Midbrain (tissue), 1 donor: ENCODE results near the gene NOL4L.
"Not testable (repeated sequence)": the region's sequence is repeated elsewhere in the genome, so short reads cannot be mapped to it uniquely, and the experiment has no call there.

Source experiments
- DNase-seq: peaks from one replicate; lab custom pipeline; 2025; lab: John Stamatoyannopoulos, UW

NOL4L gene

DNA sequence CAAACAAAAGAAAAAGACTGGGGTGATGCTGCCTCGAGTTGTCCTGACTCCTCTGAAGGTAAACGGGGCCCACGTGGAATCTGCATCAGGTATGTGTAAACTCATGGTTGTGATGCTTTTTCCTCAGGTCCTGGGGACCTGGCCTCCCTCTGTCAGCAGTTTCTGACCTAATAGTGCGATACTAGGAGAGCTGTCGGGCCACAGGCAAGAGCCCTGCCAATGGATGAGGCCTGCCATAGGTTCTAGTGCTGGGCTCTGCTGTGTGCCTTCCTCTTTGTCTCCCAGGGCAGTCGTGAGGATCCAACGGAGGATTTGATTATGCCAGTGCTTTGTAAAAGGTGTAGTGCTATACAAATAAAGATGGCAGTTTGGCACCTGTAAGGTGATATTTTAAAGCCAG lies 155.8 kb downstream of the NOL4L start:
- no peak for DNase-seq

DNA sequence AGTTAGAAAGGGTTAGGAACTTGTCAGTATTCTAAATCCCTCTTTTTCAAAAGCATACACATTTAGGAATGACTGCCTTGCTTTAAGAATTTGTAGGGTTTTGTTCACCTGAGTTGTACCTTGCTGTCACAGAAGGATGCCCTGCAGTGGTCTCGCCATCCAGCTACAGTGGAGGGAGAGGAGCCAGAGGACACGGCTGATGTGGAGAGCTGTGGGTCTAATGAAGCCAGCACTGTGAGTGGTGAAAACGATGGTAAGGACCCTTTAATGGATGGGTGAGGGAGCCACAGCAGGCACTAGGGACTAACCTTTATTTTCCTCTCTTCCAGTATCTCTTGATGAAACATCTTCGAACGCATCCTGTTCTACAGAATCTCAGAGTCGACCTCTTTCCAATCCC lies 157.1 kb downstream of the NOL4L start:
- DNase-seq, result no peak

DNA sequence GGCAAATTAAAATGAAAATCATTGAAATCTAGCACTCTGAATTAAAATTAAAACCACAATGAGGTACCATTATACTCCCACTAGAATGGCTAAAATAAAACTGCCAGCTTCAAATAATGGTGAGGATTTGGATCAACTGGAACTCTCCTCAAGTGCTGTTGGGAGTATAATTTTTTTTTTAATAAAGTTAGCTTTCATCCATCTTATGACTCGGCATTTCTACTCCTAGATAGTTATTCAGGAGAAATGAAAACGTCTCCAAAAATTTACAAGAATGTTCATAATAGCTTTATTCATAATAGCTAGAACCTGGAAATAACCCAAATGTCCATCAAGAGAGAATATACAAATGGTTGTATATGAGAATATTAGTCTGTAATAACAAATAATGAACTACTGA lies 163.8 kb downstream of the NOL4L start:
- no peak for DNase-seq

DNA sequence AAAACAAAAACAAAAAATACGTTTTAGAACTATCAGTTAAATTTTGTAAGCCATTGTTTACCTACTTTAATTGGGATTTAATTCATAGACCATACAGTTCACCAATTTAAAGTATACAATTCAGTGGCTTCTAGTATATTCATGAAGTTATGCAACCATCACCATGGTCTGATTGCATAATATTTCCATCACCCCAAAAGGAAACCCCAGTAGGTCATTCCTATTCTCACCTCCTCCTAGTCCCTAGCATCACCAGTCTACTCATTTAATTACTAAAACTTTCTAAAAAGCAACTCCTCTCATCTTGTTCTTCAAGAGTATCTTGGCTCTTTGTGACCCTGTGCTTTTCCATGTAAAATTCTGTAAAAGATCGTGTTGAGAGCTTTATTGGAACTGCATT lies 166.8 kb downstream of the NOL4L start:
- no peak for DNase-seq

DNA sequence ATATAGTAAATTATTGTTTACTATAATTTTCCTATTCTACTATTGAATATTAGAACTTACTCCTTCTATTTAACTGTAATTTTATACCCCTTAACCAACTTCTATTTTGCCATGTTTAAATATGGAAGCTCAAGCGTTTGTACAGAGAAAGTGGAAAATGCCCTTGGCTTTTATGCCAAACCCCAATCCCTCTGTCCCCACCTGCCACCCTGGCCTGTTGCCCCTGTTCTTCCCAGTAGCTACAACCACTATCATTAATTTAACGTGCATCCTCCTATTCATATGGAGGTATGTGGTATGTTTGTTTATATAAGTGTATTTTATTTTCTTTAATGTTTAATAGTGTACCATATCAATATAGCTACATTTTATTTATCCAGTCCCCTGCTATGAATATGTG lies 168.9 kb downstream of the NOL4L start:
- DNase-seq, result no peak

DNA sequence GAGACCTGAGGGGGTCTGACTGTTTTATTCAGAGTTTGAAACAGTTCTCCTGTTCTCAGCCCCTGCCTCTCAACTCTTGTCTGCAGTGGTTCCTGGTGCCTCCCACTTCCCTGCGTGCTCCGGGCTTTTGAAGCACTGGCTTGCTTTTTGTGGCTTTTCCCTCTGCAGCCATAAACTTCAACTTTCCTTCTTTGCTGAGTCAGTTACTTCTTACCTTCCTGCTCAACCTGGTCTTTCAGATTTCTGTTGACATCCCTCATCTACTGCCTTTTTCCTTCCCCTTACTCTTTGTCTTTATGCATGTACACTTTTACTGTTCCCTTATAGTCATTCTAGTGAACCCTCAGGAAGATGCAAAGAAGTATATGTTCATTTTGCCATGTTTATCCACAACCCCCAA lies 169.6 kb downstream of the NOL4L start:
- DNase-seq, result no peak

DNA sequence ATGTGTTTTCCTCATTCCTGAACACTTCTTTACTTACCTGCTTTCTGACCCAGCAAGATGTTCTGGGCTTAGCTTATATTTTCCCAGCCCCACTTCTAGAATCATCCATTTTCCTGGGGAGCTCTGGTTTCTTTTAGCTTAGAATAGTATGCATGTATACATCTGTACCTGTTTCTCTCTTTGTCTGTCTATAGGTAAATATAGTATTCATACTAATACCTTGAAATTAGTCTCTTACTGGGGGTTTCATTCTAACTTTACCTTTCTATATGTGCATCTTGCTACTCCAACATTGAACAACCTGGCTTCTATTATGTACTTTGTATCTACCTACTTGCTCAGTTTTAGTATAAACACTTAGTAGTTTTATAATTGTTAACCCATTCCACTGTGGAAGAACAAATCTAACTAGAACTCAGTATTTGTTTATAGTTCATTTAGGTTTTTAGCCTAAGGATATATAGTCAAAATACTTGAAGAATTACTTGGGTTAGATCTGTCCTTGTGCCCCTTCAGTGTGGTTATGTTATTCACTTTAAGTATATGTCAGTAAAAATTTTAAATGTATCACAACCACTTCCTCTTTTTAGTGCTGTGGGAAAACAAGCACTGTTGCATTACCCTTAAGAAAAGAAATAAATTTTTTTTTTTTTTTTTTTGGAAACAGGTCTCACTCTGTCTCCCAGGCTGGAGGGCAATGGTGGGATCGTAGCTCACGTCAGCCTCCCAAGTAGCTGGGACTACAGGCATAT lies 173.0 kb downstream of the NOL4L start:
- no peak for DNase-seq

DNA sequence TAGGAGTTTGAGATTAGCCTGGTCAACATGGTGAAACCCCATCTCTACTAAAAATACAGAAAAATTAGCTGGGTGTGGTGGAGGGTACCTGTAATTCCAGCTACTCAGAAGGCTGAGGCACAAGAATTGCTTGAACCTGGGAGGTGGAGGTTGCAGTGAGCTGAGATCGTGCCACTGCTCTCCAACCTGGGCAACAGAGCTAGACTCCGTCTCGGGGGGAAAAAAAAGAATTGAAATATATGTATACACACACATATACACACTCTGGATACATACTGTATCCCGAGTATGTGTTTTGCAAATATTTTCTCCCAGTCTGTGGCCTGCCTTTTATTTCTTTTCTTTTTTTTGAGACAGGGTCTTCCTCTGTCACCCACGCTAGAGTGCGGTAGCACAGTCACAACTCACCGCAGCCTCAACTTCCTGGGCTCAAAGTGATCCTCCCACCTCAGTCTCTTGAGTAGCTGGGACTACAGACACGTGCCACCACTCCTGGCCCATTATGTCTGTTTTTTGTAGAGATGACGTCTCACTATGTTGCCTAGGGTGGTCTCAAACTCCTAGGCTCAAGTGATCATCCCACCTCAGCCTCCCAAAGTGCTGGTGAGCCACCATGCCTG lies 177.9 kb downstream of the NOL4L start:
- not testable (repeated sequence) for DNase-seq

DNA sequence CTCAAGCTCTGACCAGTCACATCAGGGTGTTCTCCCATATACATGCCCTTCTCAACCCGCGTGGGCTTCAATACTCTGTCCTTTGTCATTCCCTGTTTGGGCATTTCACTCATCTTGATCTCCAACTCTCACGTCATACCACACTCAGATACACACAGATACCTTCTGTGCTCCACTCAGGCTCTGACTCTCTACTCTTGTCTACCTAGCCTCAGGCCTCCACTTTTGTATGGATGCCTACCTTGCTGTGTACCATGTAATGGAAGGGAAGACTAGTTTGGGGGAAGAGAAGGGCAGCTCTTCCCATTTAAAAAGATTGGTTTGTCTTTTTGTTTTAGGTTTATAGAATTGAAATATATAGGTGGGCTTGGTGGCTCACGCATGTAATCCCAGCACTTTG lies 178.4 kb downstream of the NOL4L start:
- DNase-seq, result no peak

DNA sequence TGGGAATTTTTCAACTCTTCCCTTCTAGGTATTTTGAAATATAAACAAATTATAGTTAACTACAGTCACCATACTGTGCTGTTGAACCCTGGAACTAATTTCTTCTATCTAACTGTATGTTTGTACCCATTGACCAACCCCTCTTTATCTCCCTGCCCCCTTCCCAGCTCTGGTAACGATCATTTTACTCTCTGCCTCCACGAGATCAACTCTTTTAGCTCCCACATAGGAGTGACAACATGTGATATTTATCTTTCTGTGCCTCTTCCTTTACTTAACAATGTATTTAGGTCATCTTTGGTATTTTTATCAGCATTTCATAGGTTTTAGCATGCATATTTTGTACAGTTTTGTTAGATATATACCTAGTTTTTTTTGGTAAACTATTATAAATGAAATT lies 181.1 kb downstream of the NOL4L start:
- no peak for DNase-seq

DNA sequence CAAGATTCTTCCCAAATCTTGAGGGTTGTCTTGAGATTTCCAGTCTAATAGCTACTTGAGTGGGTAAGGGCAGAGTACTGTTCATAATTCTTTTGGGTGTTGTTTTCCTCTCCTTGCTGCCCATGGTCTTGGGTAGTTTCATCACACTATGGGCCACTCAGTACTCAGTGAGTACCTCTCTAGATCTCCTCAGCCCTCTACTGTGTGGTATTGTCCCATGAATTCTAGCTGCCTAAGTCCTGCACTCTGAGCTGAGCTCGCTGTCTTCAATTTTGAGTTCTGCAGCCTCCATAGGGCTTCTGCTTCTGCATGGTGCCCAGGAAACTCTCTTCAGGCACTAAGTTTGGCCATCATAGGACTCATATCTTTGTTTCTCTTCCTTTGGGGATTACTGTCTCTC lies 184.7 kb downstream of the NOL4L start:
- no peak for DNase-seq

DNA sequence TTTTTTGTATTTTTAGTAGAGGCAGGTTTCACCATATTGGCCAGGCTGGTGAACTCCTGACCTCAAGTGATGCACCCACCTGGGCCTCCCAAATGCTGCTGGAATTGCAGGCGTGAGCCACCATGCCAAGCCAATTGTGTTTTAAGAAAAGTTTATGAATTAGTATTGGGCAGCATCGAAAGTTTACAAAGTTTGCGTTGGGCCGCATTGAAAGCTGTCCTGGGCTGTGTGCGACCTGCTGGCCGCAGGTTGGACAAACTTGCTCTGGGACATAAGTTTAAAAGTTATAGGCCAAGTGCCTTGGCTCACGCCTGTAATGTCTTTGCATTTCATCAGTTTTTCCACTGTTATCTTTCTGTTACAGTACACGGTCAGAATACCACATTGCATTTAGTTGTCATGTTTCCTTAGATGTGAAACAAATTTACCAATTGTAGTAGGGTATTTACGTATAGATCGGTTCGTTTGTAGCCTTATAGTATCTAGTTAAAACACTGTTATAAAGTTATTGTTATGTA lies 187.5 kb downstream of the NOL4L start:
- no peak for DNase-seq

DNA sequence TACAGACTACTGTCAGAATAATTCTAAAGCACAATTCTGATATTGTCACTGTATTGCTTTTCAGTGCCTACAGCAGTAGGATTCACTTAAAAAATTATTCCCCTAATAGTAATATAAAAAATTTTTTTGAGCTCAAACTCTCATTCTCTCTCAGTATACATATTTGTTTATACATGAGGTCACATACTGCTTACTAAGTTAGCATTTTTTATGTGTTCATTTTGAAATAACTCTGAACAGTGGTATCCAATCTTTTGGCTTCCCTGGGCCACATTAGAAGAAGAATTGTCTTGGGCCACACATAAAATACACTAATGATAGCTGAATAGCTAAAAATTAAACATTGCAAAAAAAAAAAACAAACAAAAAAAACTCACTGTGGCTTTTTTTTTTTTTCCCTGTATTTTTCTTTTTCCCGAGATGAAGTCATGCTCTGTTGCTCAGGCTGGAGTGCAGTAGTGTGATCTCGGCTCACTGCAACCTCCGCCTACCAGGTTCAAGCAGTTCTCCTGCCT lies 188.4 kb downstream of the NOL4L start:
- no peak for DNase-seq

DNA sequence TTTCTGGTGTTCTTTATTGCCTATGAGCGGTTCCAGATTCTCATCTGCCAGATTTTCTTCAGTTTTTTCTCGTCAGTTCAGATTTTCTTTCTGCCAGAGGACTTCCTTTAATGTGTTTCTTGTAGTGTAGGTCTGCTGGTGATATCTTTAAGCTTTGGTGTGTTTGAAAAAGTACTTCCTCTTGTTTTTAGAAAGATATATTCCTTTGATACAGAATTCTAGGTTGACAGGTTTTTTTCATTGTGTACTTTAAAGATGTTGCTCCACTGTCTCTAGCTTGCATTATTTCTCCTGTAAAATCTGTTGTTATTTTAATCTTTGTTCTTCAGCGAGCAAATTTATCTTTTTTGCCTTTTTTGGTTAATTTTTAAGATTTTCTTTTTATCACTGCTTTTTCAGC lies 190.1 kb downstream of the NOL4L start:
- DNase-seq, result no peak
